ENCODE measurements around the gene ITM2B. TPM values are rescaled to one million over a fixed set of nuclear protein-coding genes. Genes with fewer than 3 reads are reported as not detected.

The ITM2B gene
- total and polyA plus RNA-seq, 10 of the 15 experiments (the other 5 are each of a cell fraction or from before 2014, with no cell fraction given) = 2.5 to 18.1 (median 4.9) TPM

- TF ChIP-seq ETV6 (conservative IDR thresholded peaks at IDR 0.05 in 1 of 2, IDR thresholded peaks at IDR 0.05 in 1 of 2; ENCODE audit: borderline replicate concordance in 1 of 2, low read depth in 1 of 2) = no peak
- no peak for TF ChIP-seq USF2 (IDR thresholded peaks at IDR 0.05; ENCODE audit: borderline replicate concordance, low read depth, low read length)
These were observed 48.5 kb downstream of the ITM2B start (continued) for GRCh38 chr13:48281556-48281955.

- Histone ChIP-seq H3K4me3 (no peak overlapping the region), H3K27ac (ENCODE audit: control insufficient read depth, insufficient read depth) (no peak overlapping the region), H3K27me3 (replicated peaks in 1 of 2; ENCODE audit: control insufficient read depth in 2 of 2, insufficient read depth in 2 of 2, low read length in 1 of 2) (peaks cover 1 to 18% of the 10 kb centered on the region in 2 experiments; a peak in 3 of 4 replicates), H3K36me3 (ENCODE audit: control insufficient read depth in 2 of 2, insufficient read depth in 2 of 2, low read length in 1 of 2) (no peaks in the 10 kb centered on the region), H3K4me1 (ENCODE audit: control insufficient read depth, insufficient read depth, low read length) (peaks cover 5% of the 10 kb centered on the region), H3K9ac (ENCODE audit: control insufficient read depth, insufficient read depth, low read length) (no peak overlapping the region), H3K9me3 (replicated peaks; ENCODE audit: control insufficient read depth, insufficient read depth, low read length) (no peaks in the 10 kb centered on the region), H2AFZ (ENCODE audit: control insufficient read depth, low read depth, low read length) (no peak overlapping the region), H3K79me2 (ENCODE audit: control insufficient read depth, insufficient read depth, low read length) (no peaks in the 10 kb centered on the region), H3K4me2 (ENCODE audit: control insufficient read depth, insufficient read depth) (no peak overlapping the region), H4K20me1 (ENCODE audit: control insufficient read depth, insufficient read depth) (no peaks in the 10 kb centered on the region; the same call in 1 of the 2 replicates)
- ChIA-PET RAD21 (ENCODE audit: unreplicated experiment) (no interaction called here), SMC1A (ENCODE audit: uncharacterized antibody, unreplicated experiment) (interaction anchor here (0.9 to 2.9 kb wide), 3 partner anchors 11 to 289 kb away, joined by 3 to 15 read pairs (median 3); partner anchors contain the start of gene RB1), CTCF (interaction anchor here (0.8 to 2.9 kb wide), 4 partner anchors 11 to 289 kb away, joined by 3 to 16 read pairs (median 5); no protein-coding TSS in a partner anchor), POLR2A (no interaction called here)
- no TSS peak for BruUV-seq (replicated peaks)
- ATAC-seq (no peak), FAIRE-seq (no peak), DNase-seq (ENCODE audit: low read depth, low spot score) (no peak)
- in situ Hi-C loops (cut with MboI) (no loop called here), intact Hi-C loops (cut with micrococcal nuclease; ENCODE audit: unreplicated experiment) (no loop called here)
- WGBS (ENCODE audit: insufficient coverage, insufficient replicate concordance, low lambda C conversion rate, missing lambda C conversion rate) = 51% methylated on average over 2 of the region's 2 CpGs
- TF ChIP-seq ZNF622 (IDR thresholded peaks at IDR 0.05) = no peak
- TF ChIP-seq ZNF217 (IDR thresholded peaks at IDR 0.05) = no peak
- no peak for TF ChIP-seq CTCF (IDR thresholded peaks at IDR 0.05 in 2 of 3, conservative IDR thresholded peaks at IDR 0.05 in 1 of 3; ENCODE audit: control insufficient read depth in 2 of 3, extremely low read depth in 1 of 3, insufficient read depth in 1 of 3, low read depth in 3 of 3, low read length in 3 of 3)
- no peak for TF ChIP-seq BACH1 (IDR thresholded peaks at IDR 0.05; ENCODE audit: borderline replicate concordance)
- TF ChIP-seq SREBF1 (IDR thresholded peaks at IDR 0.05; ENCODE audit: low read length) = no peak
- no peak for TF ChIP-seq IRF3 (IDR thresholded peaks at IDR 0.05)
- no peak for TF ChIP-seq E2F4 (IDR thresholded peaks at IDR 0.05; ENCODE audit: low read depth, low read length)
- no peak for TF ChIP-seq TCF7 (IDR thresholded peaks at IDR 0.05; ENCODE audit: borderline replicate concordance)
These were observed 58.7 kb downstream of the ITM2B start for GRCh38 chr13:48291730-48292129.

Data from GM12878 (cell line).